Measurements from ENCODE around the gene PTH2.

PTH2 gene

DNA sequence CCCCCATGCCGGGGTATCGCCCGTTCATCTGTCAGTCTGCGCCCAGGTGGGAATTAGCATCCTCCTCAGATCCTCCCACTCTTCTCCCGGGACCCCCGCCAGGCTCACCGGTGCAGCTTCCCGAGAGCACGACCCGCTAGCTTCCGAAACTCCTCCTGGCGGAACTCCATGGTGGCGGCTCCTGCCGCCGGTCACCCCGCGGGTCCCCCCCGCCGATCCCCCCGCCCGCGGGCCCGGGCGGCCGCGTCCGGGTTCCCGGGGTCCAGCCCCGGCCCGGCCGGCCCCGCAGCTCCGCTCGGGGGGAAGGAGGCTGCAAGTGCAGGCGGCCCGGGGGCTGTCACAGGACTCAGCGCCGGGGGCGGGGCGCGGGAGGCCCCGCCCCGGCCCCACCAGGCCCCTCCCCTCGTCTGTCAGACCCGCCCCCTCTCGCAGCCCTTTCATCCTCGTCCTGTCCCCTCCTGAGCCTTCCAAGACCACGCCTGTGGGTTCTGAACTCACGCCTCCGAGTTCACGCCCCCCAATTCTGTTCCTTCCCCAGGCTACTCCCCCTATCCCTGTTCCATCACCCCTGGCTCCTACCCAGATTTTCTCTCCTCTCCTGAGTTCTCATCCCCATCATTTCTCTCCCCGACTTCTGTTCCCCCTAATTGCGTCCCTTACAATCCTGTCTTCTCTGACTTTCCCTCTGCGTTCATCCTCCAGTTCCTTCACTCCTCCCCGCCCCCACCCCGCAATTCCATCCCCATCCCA lies 18.1 kb upstream of the PTH2 start, which contains the start of gene SLC17A7:
Gene SLC17A7, minus strand, starts transcription at position 318 of the 750 bp plus-strand sequence. Its CDS starts 148 bp downstream, at position 170.
- TF ChIP-seq ZNF274 (IDR thresholded peaks at IDR 0.05; ENCODE audit: low read depth, low read length): no peak
- no peak within 1 kb of the TSS for H3K4me3 ChIP-seq (ENCODE audit: low read length)

- no peak overlapping the region for H3K4me3 ChIP-seq (ENCODE audit: low read length)
Measured at GRCh38 chr19:49440439-49441209, 17.4 kb upstream of the PTH2 start.

GRCh38 chr19:49439836-49440235 lies 16.6 kb upstream of the PTH2 start:
- no peak for TF ChIP-seq ZNF274 (IDR thresholded peaks at IDR 0.05; ENCODE audit: low read depth, low read length)
- no peak overlapping the region for H3K4me3 ChIP-seq (ENCODE audit: low read length)

More at GRCh38 chr19:49440439-49441209, 17.4 kb upstream of the PTH2 start:
- TF ChIP-seq ZNF274 (IDR thresholded peaks at IDR 0.05; ENCODE audit: low read depth, low read length): no peak

GRCh38 chr19:49438261-49438660 lies 15.0 kb upstream of the PTH2 start:
- TF ChIP-seq ZNF274 (IDR thresholded peaks at IDR 0.05; ENCODE audit: low read depth, low read length): no peak
- no peak overlapping the region for H3K4me3 ChIP-seq (ENCODE audit: low read length)

DNA sequence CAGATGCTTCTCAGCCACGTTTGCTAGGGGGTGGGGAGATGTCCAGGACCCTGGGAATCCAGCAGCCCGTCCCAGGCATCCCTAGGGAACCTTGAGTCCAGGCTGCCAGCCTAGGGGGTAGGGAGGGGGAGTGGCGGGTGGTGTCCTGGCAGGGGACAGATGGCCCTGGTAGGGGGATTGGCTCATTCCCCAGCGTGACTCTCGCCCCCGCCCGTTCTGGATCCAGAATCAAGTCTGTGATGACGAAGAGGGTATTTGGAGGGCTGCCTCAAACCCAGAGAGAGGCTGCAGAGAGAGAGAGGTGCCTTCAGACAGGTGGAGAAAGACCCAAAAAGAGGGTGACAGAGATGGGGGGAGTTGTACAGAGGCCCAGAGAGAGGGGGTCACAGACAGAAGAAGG lies 14.0 kb upstream of the PTH2 start:
- no peak overlapping the region for H3K4me3 ChIP-seq (ENCODE audit: low read length)
- no peak for TF ChIP-seq ZNF274 (IDR thresholded peaks at IDR 0.05; ENCODE audit: low read depth, low read length)

- H3K4me3 ChIP-seq (ENCODE audit: low read length): no peak overlapping the region
- no peak for TF ChIP-seq ZNF274 (IDR thresholded peaks at IDR 0.05; ENCODE audit: low read depth, low read length)
Measured at GRCh38 chr19:49436381-49437017, 13.3 kb upstream of the PTH2 start.

- H3K4me3 ChIP-seq (ENCODE audit: low read length): no peak overlapping the region
- no peak for TF ChIP-seq ZNF274 (IDR thresholded peaks at IDR 0.05; ENCODE audit: low read depth, low read length)
Measured at GRCh38 chr19:49435670-49436069, 12.4 kb upstream of the PTH2 start.

DNA sequence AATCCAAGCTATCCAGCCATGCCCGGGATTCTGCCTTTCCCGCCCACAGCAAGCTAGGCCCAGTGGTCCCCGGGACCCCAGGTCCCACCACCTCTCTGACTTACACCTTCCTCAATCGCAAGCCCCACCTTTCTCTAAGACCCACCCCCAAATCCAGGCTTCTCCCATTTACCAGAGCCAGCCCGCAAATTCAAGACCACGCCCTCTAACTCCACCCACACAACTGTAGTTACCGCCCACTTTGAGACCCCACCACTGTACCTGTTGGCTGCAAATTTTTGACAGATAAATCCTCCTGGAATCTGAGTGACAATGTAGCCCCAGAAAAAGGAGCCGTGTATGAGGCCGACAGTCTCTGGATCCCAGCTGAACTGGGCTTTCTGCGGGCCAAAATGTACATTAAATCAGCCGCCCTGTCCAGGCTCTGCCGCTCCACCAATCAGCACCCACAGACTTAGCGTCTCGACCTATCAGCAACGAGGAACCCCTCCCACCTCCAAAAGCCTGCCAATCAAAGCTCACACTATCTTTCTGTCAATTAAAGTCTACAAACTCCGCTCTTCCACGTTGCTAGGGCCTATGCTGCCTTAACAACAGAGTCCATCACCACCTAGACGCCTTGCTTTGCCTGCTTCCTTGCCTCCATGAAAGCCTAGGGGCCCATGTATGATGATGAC lies 11.8 kb upstream of the PTH2 start:
- TF ChIP-seq ZNF274 (IDR thresholded peaks at IDR 0.05; ENCODE audit: low read depth, low read length): no peak
- H3K4me3 ChIP-seq (ENCODE audit: low read length): no peak overlapping the region

DNA sequence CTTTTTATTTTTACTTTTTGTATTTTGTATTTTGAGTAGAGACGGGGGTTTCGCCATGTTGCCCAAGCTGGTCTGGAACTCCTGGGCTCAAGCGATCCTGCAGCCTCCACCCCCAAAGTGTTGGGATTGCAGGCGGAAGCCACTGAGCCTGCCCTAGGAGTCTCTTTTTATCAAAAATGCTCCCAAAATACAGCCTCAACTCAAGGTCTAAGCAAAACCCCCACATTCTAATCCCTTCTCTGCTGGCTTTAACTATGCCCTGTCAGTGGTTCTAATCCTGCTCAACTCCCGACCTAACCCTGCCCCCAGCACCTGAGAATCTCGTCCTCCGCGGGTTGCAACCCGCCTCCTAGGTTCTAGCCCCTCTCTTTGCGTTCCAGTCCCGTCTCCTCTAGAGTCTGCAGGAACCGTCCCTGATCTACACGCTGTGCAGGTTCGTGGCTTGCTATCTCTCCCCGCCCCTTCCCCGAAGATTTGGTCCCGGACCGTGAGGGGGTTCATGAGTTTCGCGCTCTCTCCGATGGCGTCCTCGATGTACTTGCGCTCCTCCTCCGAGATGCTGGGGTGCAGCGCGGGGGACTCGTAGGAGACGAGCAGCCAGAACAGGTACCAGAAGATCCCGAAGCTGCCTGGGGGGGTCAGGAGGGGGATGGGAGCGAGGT lies 10.1 kb upstream of the PTH2 start:
- H3K4me3 ChIP-seq (ENCODE audit: low read length): no peak overlapping the region
- no peak for TF ChIP-seq ZNF274 (IDR thresholded peaks at IDR 0.05; ENCODE audit: low read depth, low read length)

DNA sequence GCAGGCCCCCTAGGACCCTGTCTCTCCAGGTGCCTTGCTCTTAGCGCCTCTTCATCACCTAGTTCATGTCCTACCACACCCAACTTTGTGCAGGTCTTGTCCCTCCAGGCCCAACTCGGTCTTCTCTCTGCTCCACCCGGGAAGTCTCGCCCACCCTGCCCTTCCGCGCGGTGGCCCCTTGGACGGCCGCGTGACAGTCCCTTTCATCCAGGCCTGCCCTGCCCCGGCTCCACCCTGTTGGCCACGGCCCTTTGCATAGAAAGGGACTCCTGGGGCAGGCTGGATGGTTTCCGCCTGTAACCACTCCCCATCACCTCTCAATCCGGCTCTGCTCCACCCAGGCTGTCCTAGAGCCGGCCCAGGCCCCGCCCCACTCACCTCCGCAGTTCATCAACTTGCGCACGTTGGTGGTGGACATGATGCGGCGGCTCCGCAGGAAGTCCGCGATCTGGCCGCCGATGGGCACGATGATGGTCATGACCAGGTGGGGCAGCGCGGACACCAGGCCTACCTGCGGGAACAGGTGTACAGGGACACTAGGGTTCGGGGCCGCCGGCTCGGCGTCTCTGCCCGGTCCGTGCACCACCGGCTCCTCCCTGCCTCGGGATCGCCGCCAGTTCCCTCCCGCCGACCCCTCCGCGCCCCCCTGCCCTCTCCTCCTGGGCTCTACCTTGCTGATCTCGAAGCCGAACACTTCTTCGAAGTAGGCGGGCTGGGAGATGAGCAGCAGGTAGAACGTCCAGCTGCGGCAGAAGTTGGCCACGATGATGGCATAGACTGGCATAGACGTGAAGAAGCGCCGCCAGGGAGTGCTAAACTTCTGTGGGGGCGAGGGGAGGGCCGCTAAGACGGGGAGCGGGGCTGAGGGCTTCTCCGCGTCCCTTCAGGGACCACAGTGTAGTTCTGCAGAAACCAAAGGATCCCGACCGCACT lies 9.2 kb upstream of the PTH2 start:
- no peak overlapping the region for H3K4me3 ChIP-seq (ENCODE audit: low read length)
- no peak for TF ChIP-seq ZNF274 (IDR thresholded peaks at IDR 0.05; ENCODE audit: low read depth, low read length)

DNA sequence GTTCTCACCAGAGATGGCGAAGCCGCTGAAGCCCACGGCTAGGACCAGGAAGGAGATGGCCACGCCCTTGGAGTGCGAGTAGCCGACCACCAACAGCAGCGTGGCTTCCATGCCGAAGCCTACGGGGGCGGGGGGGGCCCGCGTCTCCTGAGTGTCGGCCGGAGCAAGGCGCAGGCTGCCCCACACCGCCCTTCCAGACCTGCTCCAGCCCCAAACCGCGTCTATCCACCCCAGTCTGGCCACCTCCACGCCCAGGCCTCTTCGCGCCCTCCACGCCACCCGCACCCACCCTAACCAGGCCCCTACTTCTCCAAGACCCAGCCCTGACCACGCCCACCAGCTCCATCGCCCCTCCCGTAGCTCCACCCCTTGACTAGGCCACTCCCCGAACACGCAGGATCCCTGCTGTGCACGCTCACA lies 8.1 kb upstream of the PTH2 start:
- no peak overlapping the region for H3K4me3 ChIP-seq (ENCODE audit: low read length)
- TF ChIP-seq ZNF274 (IDR thresholded peaks at IDR 0.05; ENCODE audit: low read depth, low read length): no peak

- no peak overlapping the region for H3K4me3 ChIP-seq (ENCODE audit: low read length)
Measured at GRCh38 chr19:49430678-49431329, 7.6 kb upstream of the PTH2 start.

More at GRCh38 chr19:49430678-49431329, 7.6 kb upstream of the PTH2 start:
- TF ChIP-seq ZNF274 (IDR thresholded peaks at IDR 0.05; ENCODE audit: low read depth, low read length): no peak
